Sigmoid colon (tissue), 7 donors: ENCODE measurements around the gene TBC1D2B. TPM values are rescaled to one million over a fixed set of nuclear protein-coding genes. Genes with fewer than 3 reads are reported as not detected.
"Not testable (repeated sequence)": the region's sequence is repeated elsewhere in the genome, so short reads cannot be mapped to it uniquely, and the experiment has no call there.

ENCODE experiments used
- DNase-seq: peaks from one replicate; pipeline ENCODE4 v3.0.0-alpha.2; 2019
- H3K27ac ChIP-seq, 4 donors: fragments of 200-600 bp; sonication (generic); one replicate each; pipeline ENCODE4 v1.5.1; 2016 to 2019; ENCODE audit warnings: mild to moderate bottlenecking in 1 of 4
- H3K27me3 ChIP-seq, 3 donors: fragments of 200-600 bp; sonication (generic); one replicate each; pipeline ENCODE4 v1.5.1; 2019; ENCODE audit warnings: mild to moderate bottlenecking in 1 of 3
- H3K36me3 ChIP-seq, 4 donors: fragments of 200-600 bp; sonication (generic); one replicate each; pipeline ENCODE4 v1.5.1; 2016 to 2019
- H3K4me1 ChIP-seq, 4 donors: fragments of 200-600 bp; sonication (generic); one replicate each; pipeline ENCODE4 v1.5.1; 2017 to 2019
- H3K4me3 ChIP-seq, 4 donors: fragments of 200-600 bp; sonication (generic); one replicate each; pipeline ENCODE4 v1.5.1; 2017 to 2019; ENCODE audit warnings: mild to moderate bottlenecking in 2 of 4, moderate library complexity in 1 of 4
- H3K9me3 ChIP-seq, 4 donors: fragments of 200-600 bp in 3 of 4; sonication (generic) in 3 of 4; one replicate each; pipeline versions ENCODE4 v1.5.1 to v1.6.1; 2013 to 2019
- EP300 ChIP-seq, 4 donors: sonication (generic); formaldehyde crosslinking; IDR thresholded peaks; one replicate each; pipeline ENCODE4 v1.6.1; 2017; ENCODE audit warnings: antibody characterized with exemption in 4 of 4
- POLR2A ChIP-seq, 2 donors: fragments of 450-650 bp; IDR thresholded peaks; one replicate each; pipeline ENCODE4 v1.6.1; 2016; ENCODE audit warnings: antibody characterized with exemption in 2 of 2, mild to moderate bottlenecking in 2 of 2, moderate library complexity in 2 of 2
- POLR2AphosphoS5 ChIP-seq, 4 donors: sonication (generic); formaldehyde crosslinking; IDR thresholded peaks; one replicate each; pipeline ENCODE4 v1.6.1; 2017; ENCODE audit warnings: antibody characterized with exemption in 4 of 4
- WGBS, 2 donors: extraction: QIAGEN DNeasy Blood & Tissue Kit; methylation state at CpG; one replicate each; pipeline ENCODE4 v1.1.7; 2013; 5-methylcytosine and 5-hydroxymethylcytosine counted together
- intact Hi-C: fragments of 100-400 bp; cut with DNase I; formaldehyde crosslinking; loops from one replicate; pipeline ENCODE4 v1.15.1; 2023
- polyA plus RNA-seq, 3 donors: library from polyadenylated mRNA; stranded (reverse); fragments of 200-250 nt; gene quantifications; one replicate each; pipeline ENCODE4 v1.2.3, GENCODE V29; 2013
- total RNA-seq, 4 donors: library from RNA; depleted of rRNA; stranded (reverse); fragments of >200 nt; gene quantifications; one replicate each; pipeline ENCODE4 v1.1.0, GENCODE V29; 2016
- TF ChIP-seq, protein P1 (sequence below), 4 experiments: fragments of 450-650 bp in 3 of 4; fragments of 200-600 bp in 1 of 4; IDR thresholded peaks; one replicate each; pipeline ENCODE4 v1.5.1; 2016 to 2019; ENCODE audit warnings: antibody characterized with exemption in 4 of 4, mild to moderate bottlenecking in 3 of 4, moderate library complexity in 2 of 4
- donor health status: healthy with polysubstance abuse.
- donor health status: Bipolar disorder and iron deficiency.
- donor health status: healthy.

The TBC1D2B gene
- total and polyA plus RNA-seq, 7 donors: 7.6 to 47.1 (median 29.9) TPM

DNA sequence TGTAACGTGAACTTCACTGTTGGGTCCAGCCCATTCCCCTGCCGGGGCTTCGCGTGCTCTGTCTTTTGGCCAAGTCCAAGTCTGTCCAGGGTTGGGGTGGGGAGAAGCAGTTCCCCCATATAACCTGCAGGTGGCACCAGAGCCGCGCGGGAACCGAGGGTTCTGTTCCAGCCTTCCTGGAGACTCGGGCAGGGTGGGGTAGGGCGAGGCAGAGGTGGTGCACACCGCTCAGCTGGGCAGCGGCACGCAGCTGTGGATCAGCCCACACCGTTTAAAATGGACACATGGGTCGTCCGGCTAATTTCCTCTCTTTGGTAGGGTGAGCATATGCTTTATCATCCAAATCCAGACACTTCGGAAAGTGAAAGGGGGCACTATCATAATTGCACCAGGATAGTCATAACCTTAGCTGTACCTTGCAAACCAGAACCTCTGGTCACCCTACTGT lies 118.1 kb downstream of the TBC1D2B start:
- Histone ChIP-seq H3K27me3 (no peaks in the 10 kb centered on the region), H3K36me3 (no peaks in the 10 kb centered on the region), H3K27ac (no peak overlapping the region), H3K4me1 (peaks cover 0 to 3% (median 0%) of the 10 kb centered on the region in 4 donors), H3K9me3 (no peaks in the 10 kb centered on the region), H3K4me3 (peak overlapping the region in 3 of 4 donors; percentile 23 to 30 (median 24))
- 2 to 6% methylated on average over 17 of the region's 17 CpGs for WGBS, 2 donors
- intact Hi-C loops: loop anchor here (2.0 kb wide), 1 partner anchor 281 kb away; no protein-coding TSS in a partner anchor
- peak; percentile 88 for DNase-seq
- no peak for TF ChIP-seq POLR2A (IDR thresholded peaks at IDR 0.05)
- TF ChIP-seq EP300 (IDR thresholded peaks at IDR 0.05): no peak
- no peak for TF ChIP-seq POLR2AphosphoS5 (IDR thresholded peaks at IDR 0.05)
- TF ChIP-seq, protein P1, sequence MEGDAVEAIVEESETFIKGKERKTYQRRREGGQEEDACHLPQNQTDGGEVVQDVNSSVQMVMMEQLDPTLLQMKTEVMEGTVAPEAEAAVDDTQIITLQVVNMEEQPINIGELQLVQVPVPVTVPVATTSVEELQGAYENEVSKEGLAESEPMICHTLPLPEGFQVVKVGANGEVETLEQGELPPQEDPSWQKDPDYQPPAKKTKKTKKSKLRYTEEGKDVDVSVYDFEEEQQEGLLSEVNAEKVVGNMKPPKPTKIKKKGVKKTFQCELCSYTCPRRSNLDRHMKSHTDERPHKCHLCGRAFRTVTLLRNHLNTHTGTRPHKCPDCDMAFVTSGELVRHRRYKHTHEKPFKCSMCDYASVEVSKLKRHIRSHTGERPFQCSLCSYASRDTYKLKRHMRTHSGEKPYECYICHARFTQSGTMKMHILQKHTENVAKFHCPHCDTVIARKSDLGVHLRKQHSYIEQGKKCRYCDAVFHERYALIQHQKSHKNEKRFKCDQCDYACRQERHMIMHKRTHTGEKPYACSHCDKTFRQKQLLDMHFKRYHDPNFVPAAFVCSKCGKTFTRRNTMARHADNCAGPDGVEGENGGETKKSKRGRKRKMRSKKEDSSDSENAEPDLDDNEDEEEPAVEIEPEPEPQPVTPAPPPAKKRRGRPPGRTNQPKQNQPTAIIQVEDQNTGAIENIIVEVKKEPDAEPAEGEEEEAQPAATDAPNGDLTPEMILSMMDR (IDR thresholded peaks at IDR 0.05): peak; percentile 90 to 95 (median 92)

DNA sequence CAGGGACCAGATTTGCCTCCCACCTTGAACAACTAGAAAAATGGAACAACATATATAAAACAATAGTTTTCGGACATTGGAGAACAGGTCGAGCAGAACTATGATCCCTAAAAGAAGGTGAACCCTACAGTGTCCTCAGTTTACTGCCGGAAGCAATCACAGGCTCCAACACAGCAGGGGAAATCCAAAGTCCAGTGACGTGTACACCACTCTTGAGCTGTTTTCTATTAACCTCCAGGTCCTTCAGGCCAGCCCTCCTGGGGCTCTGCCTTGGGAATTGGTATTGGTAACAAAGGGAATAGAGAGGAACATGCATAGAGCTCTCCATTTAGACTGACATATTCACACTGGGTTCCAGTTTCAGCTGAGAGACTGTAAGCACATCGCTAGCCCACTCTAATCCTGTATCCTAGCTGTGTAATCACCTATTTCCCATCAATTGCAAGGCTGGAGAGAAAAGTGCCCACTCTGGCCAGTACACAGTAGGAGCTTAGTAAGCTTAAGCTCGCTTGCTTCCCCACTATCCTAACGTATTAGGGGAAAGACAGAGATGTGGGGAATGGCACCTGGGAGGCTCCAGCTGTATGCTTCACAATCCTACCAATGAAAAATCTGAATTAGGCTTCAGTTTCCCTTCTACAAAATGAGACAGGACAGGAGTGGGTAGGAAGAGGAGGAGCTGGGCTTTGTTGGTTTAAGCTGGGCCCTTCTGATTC lies 118.6 kb downstream of the TBC1D2B start:
- H3K9me3 ChIP-seq, H3K4me3 ChIP-seq, H3K36me3 ChIP-seq, H3K27me3 ChIP-seq, H3K4me1 ChIP-seq, DNase-seq, H3K27ac ChIP-seq: not testable (repeated sequence)
- intact Hi-C loops: loop anchor here (2.0 kb wide), 1 partner anchor 282 kb away; no protein-coding TSS in a partner anchor
- WGBS, 2 donors: 58 to 70% methylated on average over 7 of the region's 7 CpGs

DNA sequence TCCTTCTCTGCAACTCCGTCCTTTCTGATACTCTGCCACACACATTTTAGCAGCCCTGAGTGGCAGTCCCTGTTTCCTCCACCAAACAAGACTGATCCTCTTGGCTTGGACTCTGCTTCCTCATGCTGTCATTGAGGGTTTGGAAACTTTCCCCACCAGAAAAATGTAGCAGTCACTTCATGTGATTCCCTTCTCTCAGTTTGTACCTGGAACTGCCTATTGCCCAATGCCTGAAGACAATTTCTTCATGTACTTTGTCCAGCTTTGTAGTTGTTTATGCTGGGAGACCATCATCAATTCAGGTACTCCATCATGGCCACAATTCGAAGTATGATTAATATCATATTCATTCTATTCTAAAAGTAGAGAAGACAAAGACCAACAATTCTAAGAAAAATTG lies 119.5 kb downstream of the TBC1D2B start:
- H3K4me1 ChIP-seq, DNase-seq, H3K4me3 ChIP-seq, H3K27me3 ChIP-seq, H3K36me3 ChIP-seq, H3K27ac ChIP-seq, H3K9me3 ChIP-seq: not testable (repeated sequence)
- WGBS, 2 donors: 91 to 93% methylated on average over 2 of the region's 2 CpGs
- intact Hi-C loops: loop anchor here (2.0 kb wide), 1 partner anchor 283 kb away; no protein-coding TSS in a partner anchor

DNA sequence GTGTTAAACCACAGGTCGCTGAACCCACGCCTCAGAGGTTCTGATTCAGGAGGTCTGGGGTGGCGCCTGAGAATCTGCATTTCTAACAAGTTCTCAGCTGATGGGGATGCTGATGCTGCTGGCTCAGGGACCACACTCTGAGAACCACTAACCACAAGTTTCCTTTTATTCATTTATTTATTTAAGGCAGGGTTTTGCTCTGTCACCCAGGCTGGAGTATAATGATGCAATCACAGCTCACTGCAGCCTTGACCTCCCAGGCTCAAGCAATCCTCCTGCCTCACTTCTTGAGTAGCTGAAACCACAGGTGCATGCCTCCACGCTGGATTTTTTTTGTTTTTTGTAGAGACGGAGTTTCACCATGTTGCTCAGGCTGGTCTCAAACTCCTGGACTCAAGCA lies 123.6 kb downstream of the TBC1D2B start:
- H3K27me3 ChIP-seq, H3K36me3 ChIP-seq, H3K4me3 ChIP-seq, DNase-seq, intact Hi-C loops, H3K4me1 ChIP-seq, H3K27ac ChIP-seq, H3K9me3 ChIP-seq: not testable (repeated sequence)
- 51% methylated on average over 5 of the region's 5 CpGs for WGBS, 2 donors

DNA sequence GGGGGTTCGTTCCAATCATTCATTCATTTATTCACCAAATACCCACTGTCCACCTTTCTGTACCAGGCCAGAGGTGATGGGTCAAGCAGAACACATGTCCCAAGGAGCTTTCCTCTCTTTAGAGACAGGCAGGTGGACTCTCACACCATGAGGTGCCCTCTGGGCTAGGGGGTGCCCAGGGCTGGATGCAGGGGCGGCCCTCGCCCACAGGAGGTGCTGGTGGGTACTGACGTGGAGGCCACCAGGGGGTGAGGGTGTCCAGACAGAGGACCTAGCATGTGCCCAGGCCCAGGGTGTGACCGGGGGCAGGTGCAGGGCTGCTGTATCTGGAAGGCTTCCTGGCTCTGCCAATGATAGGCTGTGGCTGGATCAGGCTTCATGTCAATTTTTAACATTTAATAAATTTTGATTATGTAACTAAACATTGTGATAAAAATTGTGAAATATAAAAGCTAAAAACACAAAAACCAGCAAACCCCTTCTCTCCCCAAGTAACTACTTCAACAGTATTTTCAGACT lies 124.5 kb downstream of the TBC1D2B start:
- H3K4me3 ChIP-seq, H3K36me3 ChIP-seq, H3K9me3 ChIP-seq, H3K4me1 ChIP-seq, H3K27me3 ChIP-seq, intact Hi-C loops, DNase-seq, H3K27ac ChIP-seq: not testable (repeated sequence)
- WGBS, 2 donors: 83 to 89% methylated on average over 4 of the region's 5 CpGs

DNA sequence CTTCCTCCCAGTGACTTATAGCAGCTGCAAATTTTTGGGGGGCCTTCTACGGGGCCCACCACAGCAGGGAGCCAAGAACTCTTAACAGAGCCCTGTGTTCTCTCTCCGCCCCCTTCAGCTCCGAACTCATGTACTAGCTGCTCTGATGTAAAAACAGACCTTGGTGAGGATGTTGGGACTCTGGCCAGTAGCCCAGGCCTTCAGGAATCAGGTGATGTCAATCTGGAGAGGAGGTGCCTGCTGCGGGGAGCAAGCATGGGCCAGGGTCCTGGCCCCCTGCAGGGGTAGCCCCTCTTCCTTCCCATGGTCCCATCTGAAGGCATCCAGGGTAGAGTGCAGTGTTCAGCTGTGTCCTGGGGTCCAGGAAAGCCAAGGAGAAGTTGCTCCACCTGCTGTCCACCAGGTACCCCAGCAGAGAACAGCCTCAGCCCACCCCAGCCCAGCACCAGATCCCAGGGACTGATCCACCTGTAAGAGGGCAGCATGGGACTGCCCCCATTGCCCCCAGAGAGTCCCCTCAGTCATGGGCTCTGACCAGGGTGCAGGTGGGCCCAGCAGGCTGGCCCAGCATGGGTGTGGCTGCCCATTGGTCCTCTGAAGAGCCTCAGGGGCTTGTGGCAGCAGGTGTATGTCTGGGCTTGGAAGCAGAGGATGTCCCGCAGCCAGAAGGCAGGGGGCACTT lies 126.3 kb downstream of the TBC1D2B start:
- H3K27me3 ChIP-seq, H3K9me3 ChIP-seq, H3K4me3 ChIP-seq, intact Hi-C loops, DNase-seq, H3K36me3 ChIP-seq, H3K4me1 ChIP-seq, H3K27ac ChIP-seq: not testable (repeated sequence)
- 90 to 92% methylated on average over 4 of the region's 5 CpGs for WGBS, 2 donors

DNA sequence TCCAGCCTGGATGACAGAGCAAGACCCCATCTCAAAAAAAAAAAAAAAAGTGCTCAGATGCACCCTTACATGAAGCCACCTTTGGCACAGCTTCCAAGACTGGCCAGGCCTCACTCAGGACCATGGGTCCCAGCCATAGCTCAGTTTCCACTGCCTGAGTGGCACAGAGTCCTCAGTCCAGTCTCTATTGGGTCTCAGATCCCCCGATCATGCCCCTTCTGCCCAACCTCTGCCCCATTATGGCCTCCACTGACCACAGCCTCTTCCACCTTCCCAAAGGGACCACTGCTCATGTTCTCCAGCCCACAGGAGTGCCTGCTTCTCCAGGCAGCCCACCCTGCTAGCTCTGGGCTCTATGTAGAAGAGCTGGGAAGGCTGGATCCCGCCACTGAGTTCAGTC lies 127.0 kb downstream of the TBC1D2B start:
- H3K9me3 ChIP-seq, H3K36me3 ChIP-seq, intact Hi-C loops, H3K27me3 ChIP-seq, H3K27ac ChIP-seq, H3K4me3 ChIP-seq, H3K4me1 ChIP-seq, DNase-seq: not testable (repeated sequence)
- WGBS, 2 donors: 93 to 95% methylated on average over 1 of the region's 2 CpGs
